ENCODE results near the gene C16orf82.
"Not testable (repeated sequence)": the region's sequence is repeated elsewhere in the genome, so short reads cannot be mapped to it uniquely, and the experiment has no call there.

Gene C16orf82

DNA sequence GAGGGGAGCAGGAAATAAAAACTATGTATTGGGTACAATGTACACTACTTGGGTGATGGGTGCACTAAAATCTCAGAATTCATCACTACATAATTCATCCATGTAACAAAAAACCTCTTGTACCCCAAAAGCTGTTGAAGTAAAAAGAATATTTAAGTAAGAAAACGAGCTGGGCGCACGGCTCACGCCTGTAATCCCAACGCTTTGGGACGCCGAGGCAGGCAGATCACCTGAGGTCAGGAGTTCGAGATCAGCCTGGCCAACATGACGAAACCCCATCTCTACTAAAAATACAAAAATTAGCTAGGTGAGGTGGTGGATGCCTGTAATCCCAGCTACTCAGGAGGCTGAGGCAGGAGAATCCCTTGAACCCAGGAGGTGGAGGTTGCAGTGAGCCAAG is 19.3 kb downstream of the C16orf82 start:
- DNase-seq (ENCODE audit: low read depth in 2 of 2, low spot score in 1 of 2), result not testable (repeated sequence)

DNA sequence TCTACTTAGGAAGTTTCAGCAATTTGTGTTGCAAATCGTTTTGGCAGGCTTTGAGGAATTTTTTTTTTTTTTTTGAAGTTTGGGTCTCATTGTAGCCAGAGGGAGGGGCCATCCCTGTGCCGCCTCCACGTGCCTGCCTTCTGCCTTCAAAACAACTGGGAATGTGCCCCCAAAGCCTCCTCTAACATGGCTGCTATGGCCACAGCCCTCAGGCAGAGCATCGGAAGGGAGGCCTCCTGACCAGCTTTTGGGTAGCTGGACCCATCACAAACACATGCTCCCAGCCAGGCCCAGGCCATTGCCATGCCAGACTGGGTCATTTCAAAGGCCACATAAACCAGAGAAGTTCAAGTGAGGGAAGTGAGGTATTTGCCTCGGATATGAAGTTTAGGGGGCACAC is 21.5 kb downstream of the C16orf82 start:
- DNase-seq (ENCODE audit: low read depth in 2 of 2, low spot score in 1 of 2), result no peak

DNA sequence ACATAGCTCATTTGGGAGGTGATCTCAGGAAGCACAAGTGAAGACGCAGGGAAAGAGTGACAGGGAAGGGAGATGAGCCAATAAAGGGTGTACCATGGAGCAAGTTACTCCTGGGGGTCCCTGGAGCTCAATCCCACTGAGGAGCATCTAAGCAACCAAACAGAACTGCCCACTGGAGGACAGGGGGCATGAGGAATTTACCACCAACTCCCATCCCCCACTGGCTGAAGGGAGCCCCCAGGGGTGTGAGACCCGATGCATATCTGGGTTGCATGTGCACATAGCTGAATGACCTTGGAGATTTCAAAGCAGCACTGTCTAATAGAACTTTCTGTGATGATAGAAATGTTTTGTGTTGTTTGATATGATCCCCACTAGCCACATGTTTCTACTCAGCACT is 29.6 kb downstream of the C16orf82 start:
- no peak for DNase-seq (ENCODE audit: low read depth in 2 of 2, low spot score in 1 of 2)

DNA sequence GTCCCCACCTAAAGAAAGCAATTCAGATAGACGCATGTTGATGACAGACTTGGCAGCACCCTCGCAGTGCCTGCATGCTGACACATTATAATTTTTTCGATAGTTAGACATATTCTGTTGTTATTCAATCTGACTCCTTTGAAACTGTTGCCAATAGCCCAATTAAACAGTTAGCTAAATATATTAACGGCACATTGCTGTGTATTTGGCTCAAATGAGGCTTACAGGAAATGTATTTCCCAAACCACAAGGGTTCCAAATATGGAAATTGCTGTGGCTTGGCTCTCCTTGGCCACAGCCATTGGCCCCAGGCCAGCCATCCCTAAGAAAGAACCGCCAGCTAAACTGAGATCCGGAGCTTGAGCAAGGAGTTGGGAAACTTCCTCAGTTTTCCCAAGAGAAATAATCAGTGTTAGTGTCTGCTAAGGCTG is 31.1 kb downstream of the C16orf82 start:
- DNase-seq (ENCODE audit: low read depth in 2 of 2, low spot score in 1 of 2), result no peak

DNA sequence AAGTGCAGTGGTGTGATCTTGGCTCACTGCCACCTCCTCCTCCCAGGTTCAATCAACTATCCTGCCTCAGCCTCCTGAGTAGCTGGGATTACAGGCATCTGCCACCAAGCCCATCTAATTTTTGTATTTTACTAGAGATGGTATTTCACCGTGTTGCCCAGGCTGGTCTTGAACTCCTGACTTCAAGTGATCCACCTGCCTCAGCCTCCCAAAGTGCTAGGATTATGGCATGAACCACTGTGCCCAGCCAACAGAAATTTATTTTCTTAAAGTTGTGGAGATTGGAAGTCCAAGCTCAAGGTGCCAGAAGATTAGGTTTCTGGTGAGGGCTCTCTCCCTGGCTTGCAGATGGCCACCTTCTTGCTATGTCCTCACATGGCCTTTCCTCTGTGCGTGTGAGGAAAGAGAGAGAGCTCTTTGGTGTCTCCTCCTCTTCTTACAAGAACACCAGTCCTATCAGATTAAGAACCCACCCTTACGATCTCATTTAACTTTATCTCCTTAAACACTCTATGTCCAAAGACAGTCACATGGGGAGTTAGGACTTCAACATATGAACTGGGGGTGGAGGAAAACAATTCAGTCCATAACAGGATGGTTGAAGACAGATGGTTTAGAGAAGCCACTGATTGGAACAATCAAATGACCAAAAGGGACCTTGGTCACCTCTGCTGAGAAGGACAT is 31.8 kb downstream of the C16orf82 start:
- no peak for DNase-seq (ENCODE audit: low read depth in 2 of 2, low spot score in 1 of 2)

DNA sequence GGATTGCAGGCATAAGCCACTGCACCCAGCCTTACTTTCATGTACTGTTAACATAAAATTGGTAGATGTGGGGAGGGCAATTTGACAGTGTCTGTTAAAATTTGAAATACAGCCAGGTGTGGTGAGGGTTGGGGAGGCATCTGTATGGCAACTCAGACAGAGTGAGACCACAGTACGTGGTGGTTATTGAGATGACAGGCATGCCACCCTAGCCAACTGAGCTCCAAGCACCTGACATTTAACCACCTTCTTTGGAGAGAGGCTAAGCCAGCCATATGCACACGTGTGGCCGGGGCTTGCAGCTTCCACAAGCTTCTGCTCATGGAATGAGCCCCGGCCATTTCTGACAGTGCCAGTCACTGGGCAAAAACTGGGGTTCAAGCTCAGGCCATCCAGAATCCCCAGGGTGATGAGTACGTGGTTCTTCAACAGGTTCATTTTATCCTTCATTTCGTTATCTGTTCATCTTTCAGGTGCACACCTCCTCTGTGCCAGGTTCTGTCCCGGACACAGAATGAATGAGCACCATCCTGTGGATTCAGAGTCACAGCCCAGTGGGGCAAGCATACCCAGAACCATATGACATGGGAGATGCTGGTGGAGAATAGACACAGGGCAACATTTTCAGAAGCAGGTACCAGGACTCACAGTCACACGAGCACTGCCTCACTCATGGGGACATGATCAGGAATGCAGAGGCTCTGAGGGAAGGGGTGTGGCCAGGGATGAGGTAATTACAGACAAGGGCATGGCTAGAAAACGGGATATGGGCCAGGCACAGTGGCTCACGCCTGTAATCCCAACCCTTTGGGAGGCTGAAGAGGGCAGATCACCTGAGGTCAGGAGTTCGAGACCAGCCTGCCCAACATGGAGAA is 36.2 kb downstream of the C16orf82 start:
- DNase-seq (ENCODE audit: low read depth in 2 of 2, low spot score in 1 of 2), result no peak

DNA sequence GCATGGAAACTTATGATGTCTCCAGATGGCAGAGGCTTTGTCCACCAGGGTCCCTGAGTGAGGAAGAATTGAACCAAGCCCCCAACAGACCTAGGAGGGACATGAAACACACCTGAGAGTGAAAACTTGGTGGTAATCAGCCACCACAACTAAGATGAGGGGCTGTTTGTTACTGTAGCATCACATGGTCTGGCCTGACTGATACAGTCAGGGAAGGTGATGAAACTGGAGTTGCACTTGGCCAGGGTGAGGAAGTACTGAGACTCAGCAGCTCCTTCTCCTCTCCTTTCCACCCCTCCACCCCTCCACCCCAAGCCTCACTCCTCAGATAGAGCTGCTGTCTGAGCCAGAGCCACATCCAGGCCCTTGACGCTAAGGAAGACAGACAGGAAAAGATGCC is 37.2 kb downstream of the C16orf82 start:
- DNase-seq (ENCODE audit: low read depth in 2 of 2, low spot score in 1 of 2), result no peak

DNA sequence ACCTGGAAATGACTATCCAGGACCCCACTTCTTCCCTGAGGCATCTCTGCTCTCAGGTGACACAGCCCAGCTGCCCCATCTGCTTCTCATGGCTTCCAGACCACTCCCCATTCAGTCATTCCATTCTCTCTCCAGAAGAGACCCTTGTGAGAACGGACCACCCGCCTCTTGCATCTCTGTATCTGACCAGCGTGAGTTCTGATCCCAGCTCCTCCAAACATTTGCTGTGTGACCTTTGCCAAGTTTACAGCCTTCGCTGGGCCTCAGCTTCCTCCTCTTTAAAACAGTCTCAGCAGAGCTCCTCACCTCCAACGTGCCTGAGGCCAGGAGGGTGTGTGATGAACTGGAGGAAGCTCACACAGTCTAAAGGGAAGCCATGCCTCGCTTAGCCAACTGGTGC is 39.6 kb downstream of the C16orf82 start:
- no peak for DNase-seq (ENCODE audit: low read depth in 2 of 2, low spot score in 1 of 2)

DNA sequence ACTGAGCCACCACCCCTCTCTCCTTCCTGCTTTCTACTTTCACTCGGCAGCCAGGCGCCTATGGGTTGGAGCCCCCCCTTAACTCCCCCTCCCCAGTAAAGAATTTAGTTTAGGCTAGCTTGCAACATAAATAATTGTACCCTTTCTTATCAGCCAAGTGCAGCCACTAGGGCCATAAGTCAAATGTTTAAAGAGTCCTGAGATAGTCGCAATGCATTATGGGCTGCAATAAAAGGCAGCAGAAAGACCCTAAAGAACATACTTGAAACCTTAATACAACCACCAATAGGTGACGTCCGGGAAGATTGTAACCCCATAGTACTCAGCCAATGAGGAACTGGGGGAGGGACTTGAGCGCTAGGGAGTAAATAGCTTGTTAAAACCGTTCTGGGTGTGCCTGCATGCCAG is 40.5 kb downstream of the C16orf82 start:
- no peak for DNase-seq (ENCODE audit: low read depth in 2 of 2, low spot score in 1 of 2)

DNA sequence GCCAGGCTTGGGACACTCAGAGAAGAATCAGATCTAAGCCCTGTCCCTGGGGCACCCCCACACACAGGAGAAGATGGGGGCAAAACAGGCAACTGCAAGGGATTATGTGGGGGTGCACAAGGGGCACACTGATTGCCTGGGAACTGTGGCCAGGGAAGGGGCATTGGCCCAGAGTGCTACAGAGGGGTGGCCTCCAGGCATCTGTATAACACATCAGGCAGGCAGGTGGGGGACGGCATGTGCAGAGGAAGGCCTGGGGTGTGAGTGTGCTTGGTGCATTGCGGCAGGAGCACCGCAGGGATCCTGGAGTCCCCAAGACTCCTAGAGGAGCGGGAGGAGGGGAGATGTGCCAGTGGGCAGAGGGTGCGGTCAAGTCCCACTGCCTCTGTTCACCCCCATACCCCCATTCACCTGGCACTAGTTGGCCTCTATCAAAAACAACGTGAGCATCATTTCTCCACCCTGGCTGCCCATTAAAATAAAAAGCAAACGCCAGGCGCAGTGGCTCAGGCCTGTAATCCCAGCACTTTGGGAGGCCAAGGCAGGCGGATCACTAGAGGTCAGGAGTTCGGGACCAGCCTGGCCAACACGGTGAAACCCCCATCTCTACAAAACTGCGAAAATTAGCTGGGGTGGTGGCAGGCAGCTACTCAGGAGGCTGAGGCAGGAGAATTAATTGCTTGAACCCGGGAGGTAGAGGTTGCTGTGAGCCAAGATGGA is 41.5 kb downstream of the C16orf82 start:
- no peak for DNase-seq (ENCODE audit: low read depth in 2 of 2, low spot score in 1 of 2)

DNA sequence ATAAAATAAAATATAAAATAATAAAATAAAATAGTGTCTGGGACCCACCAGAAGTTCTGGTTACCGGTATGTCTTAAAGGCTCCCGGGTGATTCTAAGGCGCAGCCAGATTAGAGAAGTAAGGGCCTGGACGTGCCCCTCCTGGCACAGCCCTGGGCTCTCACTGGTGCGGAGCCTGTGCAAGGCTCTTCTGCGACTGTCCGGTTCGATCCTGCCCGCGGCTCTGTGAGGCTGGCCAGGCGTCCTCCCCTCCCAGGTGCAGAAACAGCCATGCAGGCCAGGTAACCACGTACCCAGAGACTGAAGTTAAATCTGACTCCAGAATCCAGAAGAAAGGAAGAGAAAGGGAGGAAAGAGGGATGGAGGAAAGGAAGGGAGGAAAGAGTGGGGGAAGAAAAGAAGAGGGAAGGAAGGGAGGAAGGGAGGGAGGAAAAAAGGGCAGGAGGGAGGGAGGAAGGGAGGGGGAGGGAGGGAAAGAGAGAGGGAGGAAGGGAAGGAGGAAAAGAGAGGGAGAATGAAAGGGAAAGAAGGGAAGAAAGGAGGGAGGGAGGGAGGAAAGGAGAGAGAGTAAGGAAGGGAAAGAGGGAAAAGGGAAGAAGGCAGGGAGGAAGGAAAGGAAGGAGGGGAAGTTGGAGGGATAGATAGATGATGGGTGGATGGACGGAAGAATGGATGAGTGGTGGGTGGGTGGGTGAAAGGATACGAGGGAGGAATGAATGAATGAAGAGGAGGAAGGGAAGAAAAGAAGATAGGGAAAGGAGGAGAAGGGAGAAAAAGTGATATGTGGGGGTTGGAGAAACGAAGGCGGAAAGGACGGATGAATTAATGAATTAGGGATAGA is 42.3 kb downstream of the C16orf82 start:
- DNase-seq (ENCODE audit: low read depth in 2 of 2, low spot score in 1 of 2), result no peak

DNA sequence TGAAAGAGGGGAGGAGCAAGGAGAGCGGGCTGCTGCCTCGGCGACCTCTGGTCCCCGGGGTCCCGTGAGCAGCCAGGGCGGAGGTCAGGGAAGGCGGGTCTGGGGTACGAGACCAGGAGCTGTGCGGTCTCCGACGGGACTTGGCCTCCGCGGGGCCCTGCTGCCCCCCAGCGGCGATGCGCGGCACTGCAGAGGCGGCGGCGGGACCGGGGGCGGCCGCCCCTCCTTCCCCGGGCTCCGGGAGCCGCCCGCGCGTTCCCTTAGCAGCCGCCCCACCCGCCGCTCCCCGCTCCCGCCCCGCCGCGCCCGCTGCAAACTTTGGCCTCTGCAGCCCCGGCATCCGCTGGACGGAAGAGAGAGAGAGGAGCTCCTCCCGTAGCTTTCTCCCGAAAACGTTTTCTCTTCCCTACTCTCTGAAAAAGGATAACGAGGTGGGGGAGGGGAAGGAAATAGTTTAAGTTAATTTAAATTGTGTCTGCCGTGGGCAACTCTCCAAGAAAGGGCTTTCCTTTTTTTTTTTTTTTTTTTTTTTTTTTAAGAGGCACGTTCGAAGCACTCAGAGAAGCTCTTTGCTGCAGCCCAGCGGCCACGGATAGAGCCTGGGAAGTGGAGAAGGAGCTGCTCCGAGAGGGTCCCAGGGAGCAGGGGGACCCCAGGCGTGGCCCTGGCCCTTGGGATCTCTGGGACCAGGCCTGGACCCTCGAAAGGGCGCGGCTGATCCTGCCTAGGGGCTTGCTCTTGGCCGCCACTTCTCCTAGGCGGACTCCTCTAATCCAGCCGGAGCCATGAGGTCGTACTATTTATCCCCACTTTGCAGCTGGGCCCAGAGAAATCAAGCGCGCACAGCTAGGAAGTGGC is 43.2 kb downstream of the C16orf82 start:
- DNase-seq (ENCODE audit: low read depth in 2 of 2, low spot score in 1 of 2), result peak; percentile 60 to 69

DNA sequence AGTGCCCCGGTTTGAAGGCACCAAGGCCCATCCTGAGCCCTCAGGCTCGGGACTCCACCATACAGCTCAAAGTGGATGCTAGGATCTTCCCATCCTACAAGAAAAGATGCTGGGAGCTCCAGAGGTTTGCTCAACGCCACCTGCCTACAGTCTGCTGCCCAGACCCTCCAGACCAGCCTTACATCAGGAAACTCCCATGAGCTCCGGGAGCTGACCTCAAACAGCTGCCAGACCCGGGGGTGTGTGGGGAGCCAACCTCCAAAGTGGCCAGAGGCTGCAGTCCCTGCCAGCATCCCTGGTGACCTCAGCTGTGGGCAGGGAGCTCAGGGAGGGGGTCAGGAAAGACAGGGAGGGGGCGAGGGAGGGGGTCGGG is 43.8 kb downstream of the C16orf82 start:
- DNase-seq (ENCODE audit: low read depth in 2 of 2, low spot score in 1 of 2), result no peak

DNA sequence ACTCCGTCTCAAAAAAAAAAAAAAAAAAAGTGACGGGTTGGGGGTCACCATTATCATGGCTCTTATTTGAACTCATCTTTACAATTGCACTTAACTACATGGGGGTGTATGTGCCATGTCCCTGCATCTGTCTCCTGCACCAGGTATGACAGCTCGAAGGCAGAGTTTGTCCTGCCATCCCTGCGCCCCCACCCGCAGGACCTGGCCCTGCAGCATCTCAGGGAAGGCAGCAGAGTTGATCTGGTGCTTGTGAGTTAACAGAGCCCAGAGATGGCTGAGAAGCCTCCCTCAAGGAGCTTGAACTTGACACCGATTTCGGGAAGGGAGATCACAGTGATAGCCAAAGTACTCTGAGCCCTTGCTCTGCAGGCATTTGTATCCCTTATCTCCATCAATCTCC is 44.8 kb downstream of the C16orf82 start:
- DNase-seq (ENCODE audit: low read depth in 2 of 2, low spot score in 1 of 2), result no peak

DNA sequence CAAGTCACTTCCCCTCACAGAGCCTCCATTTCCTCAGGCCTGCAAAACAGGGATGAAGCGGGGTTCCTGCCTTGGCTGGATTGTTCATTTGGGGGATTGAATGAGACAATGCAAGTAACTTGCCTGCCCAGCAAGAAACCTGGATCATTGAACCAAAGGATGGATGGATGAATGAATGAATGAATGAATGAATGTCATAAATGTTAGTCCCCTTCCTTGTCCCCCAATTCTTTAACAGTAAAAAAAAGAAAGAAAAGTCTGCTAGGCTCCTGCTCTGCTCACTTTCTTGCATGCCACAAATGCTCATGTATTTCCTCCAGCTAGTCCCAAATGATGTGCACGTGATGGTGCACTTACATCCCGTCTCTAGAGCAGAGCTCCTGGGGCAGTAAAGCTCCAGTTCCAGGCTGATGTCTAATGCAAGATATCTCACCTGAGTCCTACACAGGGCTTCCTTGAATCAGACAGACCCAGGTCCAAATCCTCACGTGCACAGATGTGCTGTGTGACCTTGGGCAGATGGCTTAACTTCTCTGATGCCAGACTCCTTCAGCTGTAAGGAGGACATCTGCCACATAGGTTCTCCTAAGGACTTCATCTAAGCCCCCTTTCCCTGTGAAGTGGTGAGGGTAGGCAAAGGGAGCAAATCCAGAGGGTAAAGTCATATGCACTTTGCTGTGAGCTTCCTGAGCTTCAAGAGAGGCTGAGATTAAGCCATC is 45.5 kb downstream of the C16orf82 start:
- DNase-seq (ENCODE audit: low read depth in 2 of 2, low spot score in 1 of 2), result no peak

DNA sequence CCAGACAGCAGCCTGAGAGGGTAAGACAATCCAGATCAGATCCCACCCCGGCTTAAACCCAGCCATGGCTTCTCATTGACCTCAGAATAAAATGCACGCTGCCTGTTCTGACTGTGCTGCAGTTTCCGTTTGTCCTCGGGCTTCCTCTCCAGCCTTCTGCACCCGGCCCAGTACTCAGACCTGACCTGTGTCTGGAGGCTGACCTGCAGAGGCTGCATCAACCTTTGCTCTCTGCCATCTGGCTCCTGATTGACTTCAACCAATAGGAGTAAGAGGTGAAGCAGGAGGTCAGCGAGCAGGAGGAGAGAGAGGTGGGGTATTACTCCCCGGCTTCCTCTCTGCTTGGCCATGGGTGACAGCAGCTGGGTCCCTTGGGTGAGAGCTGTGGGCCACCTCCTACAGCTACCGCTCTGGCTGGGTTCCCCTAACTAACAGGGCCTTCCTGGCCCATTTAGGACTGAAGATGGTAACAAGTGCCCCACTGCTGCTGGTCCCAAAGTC is 46.7 kb downstream of the C16orf82 start:
- no peak for DNase-seq (ENCODE audit: low read depth in 2 of 2, low spot score in 1 of 2)

DNA sequence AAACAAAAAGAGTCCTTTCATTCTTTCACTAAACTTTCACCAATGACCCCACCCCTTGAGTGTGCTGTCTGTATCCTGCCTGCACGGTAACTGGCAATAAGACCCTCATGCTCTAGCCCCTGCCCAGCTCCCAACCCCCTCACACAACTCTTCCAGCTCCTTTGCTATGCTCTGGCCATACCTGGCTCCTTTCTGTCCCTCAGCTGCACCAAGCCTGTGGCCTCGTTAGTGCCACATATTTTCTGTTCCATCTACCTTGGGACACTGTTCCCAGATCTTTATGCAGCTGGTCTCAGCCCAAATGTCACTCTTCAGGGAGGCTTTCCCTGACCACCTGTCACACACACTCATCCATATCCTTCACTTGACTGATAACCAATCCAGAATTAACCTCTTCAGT is 47.3 kb downstream of the C16orf82 start:
- no peak for DNase-seq (ENCODE audit: low read depth in 2 of 2, low spot score in 1 of 2)

DNA sequence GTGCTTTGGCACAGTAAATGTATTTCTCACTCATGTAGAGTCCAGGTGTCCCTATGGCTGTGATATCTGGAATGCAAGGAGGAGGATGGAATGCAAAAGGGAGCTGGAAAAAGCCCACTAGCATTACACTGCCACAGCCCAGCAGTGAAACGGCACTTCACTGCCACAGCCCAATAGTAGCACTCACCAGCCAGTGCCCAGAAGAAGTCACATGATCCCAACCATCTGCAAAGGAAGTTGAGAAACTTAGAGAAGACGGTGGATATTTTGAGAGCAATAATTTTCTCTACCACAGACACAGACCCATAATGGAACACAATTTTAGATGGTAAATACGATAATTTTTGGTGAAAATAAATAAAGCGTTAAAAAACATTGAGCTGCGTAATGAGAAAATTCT is 51.8 kb downstream of the C16orf82 start:
- DNase-seq (ENCODE audit: low read depth in 2 of 2, low spot score in 1 of 2), result no peak
